NCI-H128 (cell line): ENCODE results near the gene PRR14L.

Experiments
- DNase-seq: peaks from one replicate; lab custom pipeline; 2025; ENCODE audit not compliant: unreplicated experiment; lab: John Stamatoyannopoulos, UW

PRR14L gene

GRCh38 chr22:31647066-31647465, 102.9 kb downstream of the PRR14L start:
- no peak for DNase-seq

- no peak for DNase-seq
These were observed 103.5 kb downstream of the PRR14L start for GRCh38 chr22:31646186-31647019.

GRCh38 chr22:31639436-31640039, 110.4 kb downstream of the PRR14L start:
- no peak for DNase-seq

GRCh38 chr22:31637891-31638618, 111.9 kb downstream of the PRR14L start:
- DNase-seq: no peak

- no peak for DNase-seq
These were observed 112.5 kb downstream of the PRR14L start for GRCh38 chr22:31637447-31637890.

- no peak for DNase-seq
These were observed 114.2 kb downstream of the PRR14L start for GRCh38 chr22:31635638-31636306.

- no peak for DNase-seq
These were observed 118.5 kb downstream of the PRR14L start for GRCh38 chr22:31631436-31631835.
